ENCODE measurements around the gene RPE.

The RPE gene

GRCh38 chr2:210000464-210001324 lies 1.7 kb upstream of the RPE start:
- H3K9ac ChIP-seq (ENCODE audit: low read length): no peak overlapping the region
- H3K4me1 ChIP-seq (ENCODE audit: control insufficient read depth, insufficient read depth, low read length): 0 out of 2 replicates have a peak, but pooled peaks cover 12% of the 10 kb centered on the region
- H3K4me3 ChIP-seq (ENCODE audit: low read depth, low read length): no peak overlapping the region
- H3K36me3 ChIP-seq (ENCODE audit: control insufficient read depth, insufficient read depth, low read length): peaks cover 17% of the 10 kb centered on the region
- H3K9me3 ChIP-seq (ENCODE audit: control insufficient read depth, insufficient read depth, low read depth, low read length): no peaks in the 10 kb centered on the region
- no peaks in the 10 kb centered on the region for H3K27me3 ChIP-seq (ENCODE audit: control insufficient read depth, insufficient read depth, low read length)
- H3K27ac ChIP-seq (ENCODE audit: low read depth, low read length): no peak overlapping the region

DNA sequence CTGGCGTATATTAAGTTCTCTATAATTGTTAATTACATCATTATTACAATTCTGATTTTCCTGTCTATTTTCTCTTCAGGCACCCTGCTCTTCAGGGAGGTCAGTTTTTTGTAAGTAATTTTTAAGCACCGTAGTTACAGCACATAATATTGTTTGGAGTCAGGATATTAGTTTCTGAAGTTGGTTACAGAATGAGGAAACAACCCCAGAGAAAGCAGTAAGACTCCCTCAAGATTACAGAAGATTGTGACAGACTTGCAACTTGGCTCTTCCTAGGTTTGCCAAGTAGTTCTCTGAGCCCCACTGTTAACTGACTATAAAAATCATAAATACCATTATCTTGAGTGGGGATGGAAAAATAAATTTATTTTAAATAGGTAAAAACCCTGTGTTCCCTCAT lies 921 bp downstream of the RPE start:
- Histone ChIP-seq H3K27ac (ENCODE audit: low read depth, low read length) (0 out of 2 replicates have a peak overlapping the region, but pooled peaks have one; percentile 75), H3K4me3 (ENCODE audit: low read depth, low read length) (peak overlapping the region; percentile 91), H3K4me1 (ENCODE audit: control insufficient read depth, insufficient read depth, low read length) (0 out of 2 replicates have a peak, but pooled peaks cover 12% of the 10 kb centered on the region), H3K27me3 (ENCODE audit: control insufficient read depth, insufficient read depth, low read length) (no peaks in the 10 kb centered on the region), H3K9ac (ENCODE audit: low read length) (peak overlapping the region; percentile 90), H3K36me3 (ENCODE audit: control insufficient read depth, insufficient read depth, low read length) (peaks cover 33% of the 10 kb centered on the region), H3K9me3 (ENCODE audit: control insufficient read depth, insufficient read depth, low read depth, low read length) (no peaks in the 10 kb centered on the region)

GRCh38 chr2:210004881-210005280 lies 2.4 kb downstream of the RPE start:
- Histone ChIP-seq H3K4me1 (ENCODE audit: control insufficient read depth, insufficient read depth, low read length) (0 out of 2 replicates have a peak, but pooled peaks cover 12% of the 10 kb centered on the region), H3K27ac (ENCODE audit: low read depth, low read length) (no peak overlapping the region), H3K9me3 (ENCODE audit: control insufficient read depth, insufficient read depth, low read depth, low read length) (no peaks in the 10 kb centered on the region), H3K36me3 (ENCODE audit: control insufficient read depth, insufficient read depth, low read length) (peaks cover 44% of the 10 kb centered on the region), H3K4me3 (ENCODE audit: low read depth, low read length) (no peak overlapping the region), H3K27me3 (ENCODE audit: control insufficient read depth, insufficient read depth, low read length) (no peaks in the 10 kb centered on the region), H3K9ac (ENCODE audit: low read length) (no peak overlapping the region)

DNA sequence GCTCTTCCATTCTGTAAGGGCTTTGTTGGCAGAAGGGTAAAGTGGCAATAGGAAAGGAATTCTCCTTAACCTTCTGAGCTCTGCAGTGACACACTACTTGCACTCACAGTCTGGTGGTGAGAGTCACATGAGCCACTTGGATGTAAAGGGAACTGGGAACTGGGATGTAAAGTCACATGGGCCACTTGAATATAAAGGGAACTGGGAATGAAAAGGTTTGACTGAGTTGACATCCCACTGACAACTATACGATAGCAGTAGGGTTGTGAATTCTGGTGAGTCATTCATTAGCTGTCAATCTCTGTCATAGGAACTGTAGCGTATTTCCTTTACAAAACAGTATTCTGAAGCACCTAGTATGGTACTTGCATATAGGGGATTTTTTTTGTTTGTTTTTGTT lies 5.5 kb downstream of the RPE start:
- no peaks in the 10 kb centered on the region for H3K27me3 ChIP-seq (ENCODE audit: control insufficient read depth, insufficient read depth, low read length)
- 0 out of 2 replicates have a peak, but pooled peaks cover 12% of the 10 kb centered on the region for H3K4me1 ChIP-seq (ENCODE audit: control insufficient read depth, insufficient read depth, low read length)
- H3K4me3 ChIP-seq (ENCODE audit: low read depth, low read length): no peak overlapping the region
- no peak overlapping the region for H3K9ac ChIP-seq (ENCODE audit: low read length)
- no peak overlapping the region for H3K27ac ChIP-seq (ENCODE audit: low read depth, low read length)
- H3K36me3 ChIP-seq (ENCODE audit: control insufficient read depth, insufficient read depth, low read length): peaks cover 74% of the 10 kb centered on the region
- no peaks in the 10 kb centered on the region for H3K9me3 ChIP-seq (ENCODE audit: control insufficient read depth, insufficient read depth, low read depth, low read length)

GRCh38 chr2:210009126-210009525 lies 6.7 kb downstream of the RPE start:
- Histone ChIP-seq H3K9ac (ENCODE audit: low read length) (no peak overlapping the region), H3K36me3 (ENCODE audit: control insufficient read depth, insufficient read depth, low read length) (peaks cover 82% of the 10 kb centered on the region), H3K27me3 (ENCODE audit: control insufficient read depth, insufficient read depth, low read length) (no peaks in the 10 kb centered on the region), H3K4me1 (ENCODE audit: control insufficient read depth, insufficient read depth, low read length) (0 out of 2 replicates have a peak, but pooled peaks cover 4% of the 10 kb centered on the region), H3K27ac (ENCODE audit: low read depth, low read length) (no peak overlapping the region), H3K9me3 (ENCODE audit: control insufficient read depth, insufficient read depth, low read depth, low read length) (no peaks in the 10 kb centered on the region), H3K4me3 (ENCODE audit: low read depth, low read length) (no peak overlapping the region)

GRCh38 chr2:210009896-210010295 lies 7.5 kb downstream of the RPE start:
- H3K9me3 ChIP-seq (ENCODE audit: control insufficient read depth, insufficient read depth, low read depth, low read length): no peaks in the 10 kb centered on the region
- H3K27ac ChIP-seq (ENCODE audit: low read depth, low read length): no peak overlapping the region
- no peak overlapping the region for H3K9ac ChIP-seq (ENCODE audit: low read length)
- no peak overlapping the region for H3K4me3 ChIP-seq (ENCODE audit: low read depth, low read length)
- H3K27me3 ChIP-seq (ENCODE audit: control insufficient read depth, insufficient read depth, low read length): no peaks in the 10 kb centered on the region
- H3K4me1 ChIP-seq (ENCODE audit: control insufficient read depth, insufficient read depth, low read length): no peaks in the 10 kb centered on the region
- peaks cover 82% of the 10 kb centered on the region for H3K36me3 ChIP-seq (ENCODE audit: control insufficient read depth, insufficient read depth, low read length)

DNA sequence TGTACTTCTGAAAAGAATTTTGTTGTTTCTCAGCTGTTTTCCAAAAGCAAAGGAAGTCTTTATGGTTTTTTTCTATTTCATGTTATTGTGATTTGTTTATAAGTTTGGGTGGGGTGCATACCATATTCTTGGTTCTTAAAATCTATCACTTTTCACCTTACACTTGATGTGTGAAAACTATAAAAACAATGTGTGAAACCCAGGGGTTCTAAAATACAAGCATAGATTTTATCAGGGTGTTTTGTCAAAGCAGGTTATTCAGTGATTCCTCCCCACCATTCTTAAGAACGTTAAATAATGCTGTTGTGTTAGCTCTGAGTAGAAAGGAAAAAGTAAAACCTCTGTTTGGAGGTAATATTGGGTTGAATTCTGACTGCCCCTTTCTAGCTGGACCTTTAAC lies 17.7 kb downstream of the RPE start:
- Histone ChIP-seq H3K4me3 (ENCODE audit: low read depth, low read length) (no peak overlapping the region), H3K36me3 (ENCODE audit: control insufficient read depth, insufficient read depth, low read length) (peaks cover 93% of the 10 kb centered on the region), H3K27ac (ENCODE audit: low read depth, low read length) (no peak overlapping the region), H3K4me1 (ENCODE audit: control insufficient read depth, insufficient read depth, low read length) (no peaks in the 10 kb centered on the region), H3K27me3 (ENCODE audit: control insufficient read depth, insufficient read depth, low read length) (no peaks in the 10 kb centered on the region), H3K9me3 (ENCODE audit: control insufficient read depth, insufficient read depth, low read depth, low read length) (no peaks in the 10 kb centered on the region), H3K9ac (ENCODE audit: low read length) (no peak overlapping the region)

GRCh38 chr2:210022824-210023223 lies 20.4 kb downstream of the RPE start:
- no peaks in the 10 kb centered on the region for H3K27me3 ChIP-seq (ENCODE audit: control insufficient read depth, insufficient read depth, low read length)
- H3K4me1 ChIP-seq (ENCODE audit: control insufficient read depth, insufficient read depth, low read length): no peaks in the 10 kb centered on the region
- no peak overlapping the region for H3K9ac ChIP-seq (ENCODE audit: low read length)
- H3K4me3 ChIP-seq (ENCODE audit: low read depth, low read length): no peak overlapping the region
- no peak overlapping the region for H3K27ac ChIP-seq (ENCODE audit: low read depth, low read length)
- peaks cover 77% of the 10 kb centered on the region for H3K36me3 ChIP-seq (ENCODE audit: control insufficient read depth, insufficient read depth, low read length)
- no peaks in the 10 kb centered on the region for H3K9me3 ChIP-seq (ENCODE audit: control insufficient read depth, insufficient read depth, low read depth, low read length)

GRCh38 chr2:210027608-210028007 lies 25.2 kb downstream of the RPE start:
- Histone ChIP-seq H3K4me3 (ENCODE audit: low read depth, low read length) (no peak overlapping the region), H3K36me3 (ENCODE audit: control insufficient read depth, insufficient read depth, low read length) (peaks cover 29% of the 10 kb centered on the region), H3K9me3 (ENCODE audit: control insufficient read depth, insufficient read depth, low read depth, low read length) (no peaks in the 10 kb centered on the region), H3K9ac (ENCODE audit: low read length) (no peak overlapping the region), H3K4me1 (ENCODE audit: control insufficient read depth, insufficient read depth, low read length) (no peaks in the 10 kb centered on the region), H3K27ac (ENCODE audit: low read depth, low read length) (no peak overlapping the region), H3K27me3 (ENCODE audit: control insufficient read depth, insufficient read depth, low read length) (no peaks in the 10 kb centered on the region)

GRCh38 chr2:210028178-210028577 lies 25.7 kb downstream of the RPE start:
- H3K36me3 ChIP-seq (ENCODE audit: control insufficient read depth, insufficient read depth, low read length): peaks cover 24% of the 10 kb centered on the region

DNA sequence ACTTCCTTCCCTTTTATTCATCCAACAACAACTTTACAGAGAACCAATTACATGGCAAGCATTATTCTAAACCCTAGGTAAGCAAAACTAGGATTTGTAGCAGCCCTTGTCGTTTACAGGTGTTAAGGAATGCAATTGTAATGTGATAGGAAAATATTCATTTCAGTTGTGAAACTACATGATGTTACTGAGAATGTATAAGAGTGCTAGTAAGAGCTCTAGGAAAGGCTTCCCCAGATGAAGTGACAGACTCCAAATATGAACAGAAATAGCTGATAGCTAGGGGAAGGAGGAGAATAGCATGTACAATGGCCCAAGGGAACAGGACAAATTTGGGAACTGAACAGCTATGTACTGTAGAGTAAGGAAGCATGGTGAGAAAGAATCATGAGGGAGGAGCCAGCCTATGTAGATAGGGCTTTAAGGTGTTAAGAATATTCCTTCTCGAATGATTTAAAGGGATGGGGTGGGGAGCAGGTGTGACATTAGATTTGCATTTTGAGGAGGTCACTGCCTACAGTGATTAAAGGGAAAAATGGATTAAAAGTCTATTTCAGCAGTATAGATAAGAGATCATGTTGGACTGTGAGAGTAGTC lies 31.7 kb downstream of the RPE start:
- Histone ChIP-seq H3K27ac (ENCODE audit: low read depth, low read length) (no peak overlapping the region), H3K4me1 (ENCODE audit: control insufficient read depth, insufficient read depth, low read length) (no peaks in the 10 kb centered on the region), H3K27me3 (ENCODE audit: control insufficient read depth, insufficient read depth, low read length) (no peaks in the 10 kb centered on the region), H3K9ac (ENCODE audit: low read length) (no peak overlapping the region), H3K4me3 (ENCODE audit: low read depth, low read length) (no peak overlapping the region), H3K9me3 (ENCODE audit: control insufficient read depth, insufficient read depth, low read depth, low read length) (no peaks in the 10 kb centered on the region), H3K36me3 (ENCODE audit: control insufficient read depth, insufficient read depth, low read length) (no peaks in the 10 kb centered on the region)

More at GRCh38 chr2:210028178-210028577, 25.7 kb downstream of the RPE start:
- Histone ChIP-seq H3K9me3 (ENCODE audit: control insufficient read depth, insufficient read depth, low read depth, low read length) (no peaks in the 10 kb centered on the region), H3K27me3 (ENCODE audit: control insufficient read depth, insufficient read depth, low read length) (no peaks in the 10 kb centered on the region), H3K4me1 (ENCODE audit: control insufficient read depth, insufficient read depth, low read length) (no peaks in the 10 kb centered on the region), H3K9ac (ENCODE audit: low read length) (no peak overlapping the region), H3K27ac (ENCODE audit: low read depth, low read length) (no peak overlapping the region), H3K4me3 (ENCODE audit: low read depth, low read length) (no peak overlapping the region)

All from HUES6 (cell line).